Prostate gland (tissue), 2 donors: ENCODE measurements around the gene SMIM11. TPM values are rescaled to one million over a fixed set of nuclear protein-coding genes. Genes with fewer than 3 reads are reported as not detected.

Source experiments
- DNase-seq: peaks from one replicate; pipeline ENCODE4 v3.0.0-alpha.2; 2019; ENCODE audit warnings: low spot score
- H3K27ac ChIP-seq, 2 donors: fragments of 200-600 bp; sonication (generic); 2 replicates each; pipeline ENCODE4 v1.5.1; 2017 to 2019
- H3K27me3 ChIP-seq: fragments of 200-600 bp; sonication (generic); replicated peaks from 2 replicates; pipeline ENCODE4 v1.5.1; 2019; ENCODE audit not compliant: insufficient read depth
- H3K36me3 ChIP-seq, 2 donors: fragments of 200-600 bp; sonication (generic); 1 replicate in 1 of 2; 2 replicates in 1 of 2; pipeline versions ENCODE4 v1.5.1 to v1.8.1; 2017 to 2019
- H3K4me1 ChIP-seq: fragments of 200-600 bp; sonication (generic); replicated peaks from 2 replicates; pipeline ENCODE4 v1.5.1; 2019
- H3K4me3 ChIP-seq, 2 donors: fragments of 200-600 bp; sonication (generic); 2 replicates each; pipeline ENCODE4 v1.5.1; 2017 to 2019
- H3K9me3 ChIP-seq: fragments of 200-600 bp; sonication (generic); 2 replicates; pipeline ENCODE4 v1.5.1; 2017
- CTCF ChIP-seq, 4 experiments: fragments of 200-600 bp in 2 of 4; fragments of 450-650 bp in 2 of 4; sonication (generic) in 2 of 4; IDR thresholded peaks; 1 replicate in 3 of 4; 2 replicates in 1 of 4; pipeline ENCODE4 v1.5.1; 2016 to 2019; ENCODE audit warnings: antibody characterized with exemption in 4 of 4, mild to moderate bottlenecking in 2 of 4, moderate library complexity in 2 of 4
- POLR2A ChIP-seq: fragments of 450-650 bp; IDR thresholded peaks from one replicate; pipeline ENCODE4 v1.6.1; 2016; ENCODE audit warnings: antibody characterized with exemption, mild to moderate bottlenecking
- POLR2AphosphoS5 ChIP-seq: sonication (generic); formaldehyde crosslinking; IDR thresholded peaks from one replicate; pipeline ENCODE4 v1.6.1; 2017; ENCODE audit warnings: antibody characterized with exemption
- WGBS: methylation state at CpG from one replicate; pipeline ENCODE4 v1.1.5; 2018; 5-methylcytosine and 5-hydroxymethylcytosine counted together
- intact Hi-C: fragments of 100-400 bp; cut with DNase I; formaldehyde crosslinking; loops from one replicate; pipeline ENCODE4 v1.14.2; 2022
- total RNA-seq, 2 donors: library from RNA; depleted of rRNA; stranded (reverse); fragments of >200 nt; gene quantifications; one replicate each; pipeline ENCODE4 v1.1.0, GENCODE V29; 2016

Gene SMIM11
- total RNA-seq, 2 donors from 2014 or later, result 8.8 to 12.6 TPM

- no peaks in the 10 kb centered on the region for H3K36me3 ChIP-seq
- no peaks in the 10 kb centered on the region for H3K27me3 ChIP-seq
- no peak overlapping the region for H3K27ac ChIP-seq
- intact Hi-C loops, result no loop called here
- H3K4me1 ChIP-seq, result no peaks in the 10 kb centered on the region
- 60% methylated on average over 3 of the region's 3 CpGs for WGBS
- TF ChIP-seq CTCF (IDR thresholded peaks at IDR 0.05), result no peak
- no peak overlapping the region for H3K4me3 ChIP-seq
- no peaks in the 10 kb centered on the region for H3K9me3 ChIP-seq
- no peak for DNase-seq
Observed at GRCh38 chr21:34340061-34340460, 35.2 kb upstream of the SMIM11 start.

GRCh38 chr21:34342476-34342875, 32.8 kb upstream of the SMIM11 start:
- TF ChIP-seq CTCF (IDR thresholded peaks at IDR 0.05) (no peak), POLR2A (no peak), POLR2AphosphoS5 (no peak)
- 88% methylated on average over 5 of the region's 5 CpGs for WGBS

GRCh38 chr21:34343347-34343746, 32.0 kb upstream of the SMIM11 start:
- Histone ChIP-seq H3K27ac (no peak overlapping the region), H3K9me3 (no peaks in the 10 kb centered on the region), H3K27me3 (no peaks in the 10 kb centered on the region), H3K4me1 (no peaks in the 10 kb centered on the region), H3K4me3 (no peak overlapping the region), H3K36me3 (no peaks in the 10 kb centered on the region)
- intact Hi-C loops, result no loop called here
- DNase-seq, result no peak
- TF ChIP-seq POLR2AphosphoS5 (no peak), CTCF (IDR thresholded peaks at IDR 0.05) (no peak), POLR2A (no peak)
- WGBS, result 89% methylated on average over 7 of the region's 7 CpGs

More at GRCh38 chr21:34342476-34342875, 32.8 kb upstream of the SMIM11 start:
- no peak overlapping the region for H3K27ac ChIP-seq
- no peaks in the 10 kb centered on the region for H3K27me3 ChIP-seq
- no peak overlapping the region for H3K4me3 ChIP-seq
- intact Hi-C loops, result no loop called here
- no peaks in the 10 kb centered on the region for H3K4me1 ChIP-seq
- DNase-seq, result no peak
- H3K36me3 ChIP-seq, result no peaks in the 10 kb centered on the region
- H3K9me3 ChIP-seq, result no peaks in the 10 kb centered on the region

- H3K36me3 ChIP-seq, result no peaks in the 10 kb centered on the region
- no peaks in the 10 kb centered on the region for H3K9me3 ChIP-seq
- DNase-seq, result no peak
- H3K4me3 ChIP-seq, result no peak overlapping the region
- intact Hi-C loops, result no loop called here
- H3K27me3 ChIP-seq, result no peaks in the 10 kb centered on the region
- H3K4me1 ChIP-seq, result no peaks in the 10 kb centered on the region
- no peak for TF ChIP-seq CTCF (IDR thresholded peaks at IDR 0.05)
- no peak for TF ChIP-seq POLR2AphosphoS5
- TF ChIP-seq POLR2A, result no peak
- H3K27ac ChIP-seq, result no peak overlapping the region
- WGBS, result 66% methylated on average over 14 of the region's 14 CpGs
Observed at GRCh38 chr21:34343838-34344381, 31.4 kb upstream of the SMIM11 start.

GRCh38 chr21:34344584-34344983, 30.7 kb upstream of the SMIM11 start:
- Histone ChIP-seq H3K27me3 (no peaks in the 10 kb centered on the region), H3K4me1 (no peaks in the 10 kb centered on the region), H3K4me3 (no peak overlapping the region), H3K36me3 (no peaks in the 10 kb centered on the region), H3K9me3 (no peaks in the 10 kb centered on the region), H3K27ac (no peak overlapping the region)
- no peak for DNase-seq
- 83% methylated on average over 5 of the region's 5 CpGs for whole genome bisulfite sequencing
- TF ChIP-seq POLR2AphosphoS5 (no peak), POLR2A (no peak), CTCF (IDR thresholded peaks at IDR 0.05) (no peak)
- intact Hi-C loops, result no loop called here
